ENCODE data around the gene ZSCAN10. TPM values are rescaled to one million over a fixed set of nuclear protein-coding genes. Genes with fewer than 3 reads are reported as not detected.

Gene ZSCAN10
- polyA plus RNA-seq, 1 donor from 2014 or later = 0.10 TPM

GRCh38 chr16:3138823-3139426 is 39.8 kb upstream of the ZSCAN10 start:
- Histone ChIP-seq H3K36me3 (ENCODE audit: insufficient read depth, low read length) (no peaks in the 10 kb centered on the region), H2AFZ (ENCODE audit: low read depth, low read length) (no peak overlapping the region), H3K27ac (ENCODE audit: low read length) (no peak overlapping the region)

DNA sequence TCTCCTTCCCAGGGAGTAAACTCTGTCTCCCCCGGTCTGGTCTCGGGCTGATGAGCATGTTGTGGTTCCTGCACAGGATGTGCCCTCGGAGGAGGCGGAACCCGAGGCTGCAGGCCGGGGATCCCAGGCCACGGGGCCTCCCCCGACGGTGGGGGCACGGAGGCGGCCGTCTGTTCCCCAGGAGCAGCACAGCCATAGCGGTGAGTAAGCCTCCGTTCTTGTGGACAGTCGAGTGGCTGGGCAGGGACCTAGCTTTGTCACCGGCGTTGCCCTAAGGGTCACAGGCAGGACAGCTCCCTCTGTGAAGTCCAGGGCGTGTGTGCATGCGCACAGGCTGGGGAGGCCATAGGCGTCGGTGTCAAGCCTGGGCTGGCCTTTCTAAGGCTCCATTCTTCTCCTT is 39.2 kb upstream of the ZSCAN10 start:
- TF ChIP-seq RAD21 (conservative IDR thresholded peaks at IDR 0.05) (no peak), EP300 (conservative IDR thresholded peaks at IDR 0.05; ENCODE audit: poor library complexity, severe bottlenecking) (no peak), SMC3 (conservative IDR thresholded peaks at IDR 0.05; ENCODE audit: poor library complexity) (no peak), MXI1 (conservative IDR thresholded peaks at IDR 0.05; ENCODE audit: poor library complexity, severe bottlenecking) (no peak), POLR2AphosphoS5 (IDR thresholded peaks at IDR 0.05) (no peak), EZH2 (IDR thresholded peaks at IDR 0.05; ENCODE audit: borderline replicate concordance, insufficient read depth, low read length, poor library complexity, severe bottlenecking) (no peak), TAF1 (IDR thresholded peaks at IDR 0.05; ENCODE audit: low read depth) (no peak)
- TF ChIP-seq, protein P1, sequence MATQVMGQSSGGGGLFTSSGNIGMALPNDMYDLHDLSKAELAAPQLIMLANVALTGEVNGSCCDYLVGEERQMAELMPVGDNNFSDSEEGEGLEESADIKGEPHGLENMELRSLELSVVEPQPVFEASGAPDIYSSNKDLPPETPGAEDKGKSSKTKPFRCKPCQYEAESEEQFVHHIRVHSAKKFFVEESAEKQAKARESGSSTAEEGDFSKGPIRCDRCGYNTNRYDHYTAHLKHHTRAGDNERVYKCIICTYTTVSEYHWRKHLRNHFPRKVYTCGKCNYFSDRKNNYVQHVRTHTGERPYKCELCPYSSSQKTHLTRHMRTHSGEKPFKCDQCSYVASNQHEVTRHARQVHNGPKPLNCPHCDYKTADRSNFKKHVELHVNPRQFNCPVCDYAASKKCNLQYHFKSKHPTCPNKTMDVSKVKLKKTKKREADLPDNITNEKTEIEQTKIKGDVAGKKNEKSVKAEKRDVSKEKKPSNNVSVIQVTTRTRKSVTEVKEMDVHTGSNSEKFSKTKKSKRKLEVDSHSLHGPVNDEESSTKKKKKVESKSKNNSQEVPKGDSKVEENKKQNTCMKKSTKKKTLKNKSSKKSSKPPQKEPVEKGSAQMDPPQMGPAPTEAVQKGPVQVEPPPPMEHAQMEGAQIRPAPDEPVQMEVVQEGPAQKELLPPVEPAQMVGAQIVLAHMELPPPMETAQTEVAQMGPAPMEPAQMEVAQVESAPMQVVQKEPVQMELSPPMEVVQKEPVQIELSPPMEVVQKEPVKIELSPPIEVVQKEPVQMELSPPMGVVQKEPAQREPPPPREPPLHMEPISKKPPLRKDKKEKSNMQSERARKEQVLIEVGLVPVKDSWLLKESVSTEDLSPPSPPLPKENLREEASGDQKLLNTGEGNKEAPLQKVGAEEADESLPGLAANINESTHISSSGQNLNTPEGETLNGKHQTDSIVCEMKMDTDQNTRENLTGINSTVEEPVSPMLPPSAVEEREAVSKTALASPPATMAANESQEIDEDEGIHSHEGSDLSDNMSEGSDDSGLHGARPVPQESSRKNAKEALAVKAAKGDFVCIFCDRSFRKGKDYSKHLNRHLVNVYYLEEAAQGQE (IDR thresholded peaks at IDR 0.05; ENCODE audit: borderline replicate concordance) = no peak
- TF ChIP-seq, protein P2, sequence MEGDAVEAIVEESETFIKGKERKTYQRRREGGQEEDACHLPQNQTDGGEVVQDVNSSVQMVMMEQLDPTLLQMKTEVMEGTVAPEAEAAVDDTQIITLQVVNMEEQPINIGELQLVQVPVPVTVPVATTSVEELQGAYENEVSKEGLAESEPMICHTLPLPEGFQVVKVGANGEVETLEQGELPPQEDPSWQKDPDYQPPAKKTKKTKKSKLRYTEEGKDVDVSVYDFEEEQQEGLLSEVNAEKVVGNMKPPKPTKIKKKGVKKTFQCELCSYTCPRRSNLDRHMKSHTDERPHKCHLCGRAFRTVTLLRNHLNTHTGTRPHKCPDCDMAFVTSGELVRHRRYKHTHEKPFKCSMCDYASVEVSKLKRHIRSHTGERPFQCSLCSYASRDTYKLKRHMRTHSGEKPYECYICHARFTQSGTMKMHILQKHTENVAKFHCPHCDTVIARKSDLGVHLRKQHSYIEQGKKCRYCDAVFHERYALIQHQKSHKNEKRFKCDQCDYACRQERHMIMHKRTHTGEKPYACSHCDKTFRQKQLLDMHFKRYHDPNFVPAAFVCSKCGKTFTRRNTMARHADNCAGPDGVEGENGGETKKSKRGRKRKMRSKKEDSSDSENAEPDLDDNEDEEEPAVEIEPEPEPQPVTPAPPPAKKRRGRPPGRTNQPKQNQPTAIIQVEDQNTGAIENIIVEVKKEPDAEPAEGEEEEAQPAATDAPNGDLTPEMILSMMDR (IDR thresholded peaks at IDR 0.05; ENCODE audit: poor library complexity, severe bottlenecking) = no peak
- Histone ChIP-seq H3K4me2 (ENCODE audit: low read length) (no peak overlapping the region), H3K9me2 (ENCODE audit: insufficient read depth, low read length) (no peaks in the 10 kb centered on the region), H3K9ac (ENCODE audit: low read length) (no peak overlapping the region), H3K4me3 (ENCODE audit: low read length) (no peak overlapping the region), H3K27me3 (ENCODE audit: insufficient read depth, low read depth, low read length) (no peaks in the 10 kb centered on the region), H4K20me1 (ENCODE audit: insufficient read depth) (no peaks in the 10 kb centered on the region), H3F3A (ENCODE audit: insufficient read depth, low read length, poor library complexity, severe bottlenecking) (no peaks in the 10 kb centered on the region), H3K36me3 (ENCODE audit: insufficient read depth, low read length) (no peaks in the 10 kb centered on the region), H3K27ac (ENCODE audit: low read length) (no peak overlapping the region), H2AFZ (ENCODE audit: low read depth, low read length) (no peak overlapping the region), H3K79me2 (replicated peaks; ENCODE audit: insufficient read depth, low read length) (peaks cover 21% of the 10 kb centered on the region), H3K9me3 (ENCODE audit: low read length) (no peaks in the 10 kb centered on the region)

More at GRCh38 chr16:3138823-3139426, 39.8 kb upstream of the ZSCAN10 start:
- Histone ChIP-seq H3K9ac (ENCODE audit: low read length) (no peak overlapping the region), H3K79me2 (replicated peaks; ENCODE audit: insufficient read depth, low read length) (peaks cover 18% of the 10 kb centered on the region), H4K20me1 (ENCODE audit: insufficient read depth) (no peaks in the 10 kb centered on the region), H3F3A (ENCODE audit: insufficient read depth, low read length, poor library complexity, severe bottlenecking) (no peaks in the 10 kb centered on the region), H3K4me2 (ENCODE audit: low read length) (no peak overlapping the region), H3K4me3 (ENCODE audit: low read length) (no peak overlapping the region), H3K27me3 (ENCODE audit: insufficient read depth, low read depth, low read length) (no peaks in the 10 kb centered on the region), H3K9me3 (ENCODE audit: low read length) (no peaks in the 10 kb centered on the region), H3K9me2 (ENCODE audit: insufficient read depth, low read length) (no peaks in the 10 kb centered on the region)
- TF ChIP-seq EZH2 (IDR thresholded peaks at IDR 0.05; ENCODE audit: borderline replicate concordance, insufficient read depth, low read length, poor library complexity, severe bottlenecking) = no peak
- TF ChIP-seq EP300 (conservative IDR thresholded peaks at IDR 0.05; ENCODE audit: poor library complexity, severe bottlenecking) = no peak
- no peak for TF ChIP-seq MXI1 (conservative IDR thresholded peaks at IDR 0.05; ENCODE audit: poor library complexity, severe bottlenecking)
- no peak for TF ChIP-seq SMC3 (conservative IDR thresholded peaks at IDR 0.05; ENCODE audit: poor library complexity)
- TF ChIP-seq TAF1 (IDR thresholded peaks at IDR 0.05; ENCODE audit: low read depth) = no peak

Data from neural cell (in vitro differentiated cells).